Measurements from ENCODE around the gene KIAA1671.
A peak's percentile ranks its signal among the peaks of the same experiment; 100 is the strongest.

KIAA1671 gene

GRCh38 chr22:25153961-25154666 lies 201.6 kb downstream of the KIAA1671 start:
- no peak for DNase-seq

- DNase-seq, result no peak
These were observed 202.1 kb downstream of the KIAA1671 start for GRCh38 chr22:25154667-25154999.

- no peak for DNase-seq
These were observed 204.2 kb downstream of the KIAA1671 start for GRCh38 chr22:25156736-25157135.

GRCh38 chr22:25159028-25159427 lies 206.5 kb downstream of the KIAA1671 start:
- DNase-seq, result no peak

- DNase-seq, result no peak
These were observed 207.8 kb downstream of the KIAA1671 start for GRCh38 chr22:25160120-25160996.

GRCh38 chr22:25161017-25161915 lies 208.8 kb downstream of the KIAA1671 start:
- no peak for DNase-seq

- DNase-seq, result no peak
These were observed 209.5 kb downstream of the KIAA1671 start for GRCh38 chr22:25161916-25162530.

GRCh38 chr22:25162561-25162960 lies 210.0 kb downstream of the KIAA1671 start:
- no peak for DNase-seq

GRCh38 chr22:25165785-25166184 lies 213.3 kb downstream of the KIAA1671 start:
- no peak for DNase-seq

- no peak for DNase-seq
These were observed 213.9 kb downstream of the KIAA1671 start for GRCh38 chr22:25166266-25167040.

- DNase-seq, result no peak
These were observed 214.6 kb downstream of the KIAA1671 start for GRCh38 chr22:25167082-25167481.

- no peak for DNase-seq
These were observed 215.5 kb downstream of the KIAA1671 start for GRCh38 chr22:25167834-25168601.

- no peak for DNase-seq
These were observed 216.9 kb downstream of the KIAA1671 start for GRCh38 chr22:25169278-25170031.

- DNase-seq, result no peak
These were observed 218.0 kb downstream of the KIAA1671 start for GRCh38 chr22:25170426-25170980.

GRCh38 chr22:25172153-25172552 lies 219.6 kb downstream of the KIAA1671 start:
- DNase-seq, result peak; percentile 11 to 24

- no peak for DNase-seq
These were observed 221.8 kb downstream of the KIAA1671 start for GRCh38 chr22:25174156-25174887.

- DNase-seq, result no peak
These were observed 222.4 kb downstream of the KIAA1671 start for GRCh38 chr22:25174888-25175411.

- no peak for DNase-seq
These were observed 223.7 kb downstream of the KIAA1671 start for GRCh38 chr22:25176175-25176574.

GRCh38 chr22:25176799-25177198 lies 224.3 kb downstream of the KIAA1671 start:
- no peak for DNase-seq
